GM18951 (cell line): ENCODE data around the gene CFAP77.

Source experiments
- POLR2A ChIP-seq: IDR thresholded peaks from 4 replicates; pipeline ENCODE4 v1.6.1; 2011; ENCODE audit warnings: mild to moderate bottlenecking; ENCODE audit not compliant: insufficient read length, insufficient read depth; ENCODE audit errors: extremely low read depth
- in situ Hi-C: fragments of 300-500 bp; cut with MboI; formaldehyde crosslinking; loops from one replicate; pipeline ENCODE4 v1.12.0; 2022; ENCODE audit warnings: low sequenced_read_pairs, mixed read lengths, inconsistent platforms; ENCODE audit not compliant: unreplicated experiment

CFAP77 gene

GRCh38 chr9:132536124-132536523, 126.1 kb downstream of the CFAP77 start:
- in situ Hi-C loops, result no loop called here
- TF ChIP-seq POLR2A, result no peak

- no peak for TF ChIP-seq POLR2A
- in situ Hi-C loops, result no loop called here
Measured at GRCh38 chr9:132537352-132537751, 127.3 kb downstream of the CFAP77 start.

GRCh38 chr9:132538071-132538470, 128.1 kb downstream of the CFAP77 start:
- TF ChIP-seq POLR2A, result no peak
- in situ Hi-C loops, result no loop called here

- no peak for TF ChIP-seq POLR2A
- in situ Hi-C loops, result no loop called here
Measured at GRCh38 chr9:132539096-132539495, 129.1 kb downstream of the CFAP77 start.

- no peak for TF ChIP-seq POLR2A
- in situ Hi-C loops, result no loop called here
Measured at GRCh38 chr9:132541051-132541450, 131.0 kb downstream of the CFAP77 start.

- in situ Hi-C loops, result no loop called here
- no peak for TF ChIP-seq POLR2A
Measured at GRCh38 chr9:132541870-132542830, 132.1 kb downstream of the CFAP77 start.

GRCh38 chr9:132543251-132543650, 133.2 kb downstream of the CFAP77 start:
- no peak for TF ChIP-seq POLR2A
- in situ Hi-C loops, result no loop called here

- in situ Hi-C loops, result no loop called here
- TF ChIP-seq POLR2A, result no peak
Measured at GRCh38 chr9:132543960-132544359, 133.9 kb downstream of the CFAP77 start.

- in situ Hi-C loops, result no loop called here
- TF ChIP-seq POLR2A, result no peak
Measured at GRCh38 chr9:132545578-132545977, 135.6 kb downstream of the CFAP77 start.

GRCh38 chr9:132546148-132547051, 136.4 kb downstream of the CFAP77 start:
- in situ Hi-C loops, result no loop called here
- no peak for TF ChIP-seq POLR2A

GRCh38 chr9:132547052-132547431, 137.0 kb downstream of the CFAP77 start:
- TF ChIP-seq POLR2A, result no peak

GRCh38 chr9:132547436-132547835, 137.4 kb downstream of the CFAP77 start:
- in situ Hi-C loops, result no loop called here
- TF ChIP-seq POLR2A, result no peak

More at GRCh38 chr9:132547052-132547431, 137.0 kb downstream of the CFAP77 start:
- in situ Hi-C loops, result no loop called here

- in situ Hi-C loops, result no loop called here
- TF ChIP-seq POLR2A, result no peak
Measured at GRCh38 chr9:132547976-132548730, 138.1 kb downstream of the CFAP77 start.
